Activated CD4-positive, alpha-beta T cell treated with anti-CD3 and anti-CD28 coated beads, Interleukin-2, amount 10 ng/mL, durations not matched to agents 7 days and 5 days (primary cell): Measurements from ENCODE around the gene NIT1. TPM values are rescaled to one million over a fixed set of nuclear protein-coding genes. Genes with fewer than 3 reads are reported as not detected.

Experiments
- CTCF ChIA-PET: fragments of 350-600 bp; sonication (Branson Sonifier 250); formaldehyde crosslinking; loops from one replicate; lab custom pipeline; 2021; ENCODE audit warnings: antibody characterized with exemption; lab: Charles Lee
- POLR2A ChIA-PET: fragments of 350-600 bp; sonication (Branson Sonifier 250); formaldehyde crosslinking; loops from one replicate; lab custom pipeline; 2021; ENCODE audit warnings: antibody characterized with exemption; lab: Charles Lee
- DNase-seq: peaks from one replicate; pipeline ENCODE4 v3.0.0-alpha.2; 2020
- H3K27ac Mint-ChIP-seq: one replicate; pipeline ENCODE4 v1.8.0; 2021; ENCODE audit warnings: mild to moderate bottlenecking, moderate library complexity, mixed read lengths
- H3K27me3 Mint-ChIP-seq: one replicate; pipeline ENCODE4 v1.8.0; 2021; ENCODE audit warnings: mixed read lengths
- H3K36me3 Mint-ChIP-seq: one replicate; pipeline ENCODE4 v1.8.0; 2021; ENCODE audit warnings: low read depth, mixed read lengths
- H3K4me1 Mint-ChIP-seq: one replicate; pipeline ENCODE4 v1.8.0; 2021; ENCODE audit warnings: mixed read lengths
- H3K4me3 Mint-ChIP-seq: one replicate; pipeline ENCODE4 v1.8.0; 2021; ENCODE audit warnings: mild to moderate bottlenecking, moderate library complexity, mixed read lengths
- H3K9me3 Mint-ChIP-seq: one replicate; pipeline ENCODE4 v1.8.0; 2021; ENCODE audit warnings: mixed read lengths
- total RNA-seq, 2 experiments: library from RNA; stranded (reverse); gene quantifications; one replicate each; pipeline ENCODE4 v1.2.3, GENCODE V29; 2021

Gene NIT1
- total RNA-seq, 2 experiments from 2014 or later: 37.7 to 39.0 TPM

GRCh38 chr1:161121042-161121650 is 3.2 kb downstream of the NIT1 start:
- peaks cover 49% of the 10 kb centered on the region for H3K36me3 Mint-ChIP-seq
- peaks cover 49% of the 10 kb centered on the region for H3K4me1 Mint-ChIP-seq
- H3K27ac Mint-ChIP-seq: peak overlapping the region; percentile 76
- H3K27me3 Mint-ChIP-seq: no peaks in the 10 kb centered on the region
- H3K4me3 Mint-ChIP-seq: no peak overlapping the region
- ChIA-PET CTCF (interaction anchor here (0.7 to 1.6 kb wide), 5 partner anchors 19 to 53 kb away, joined by 3 to 5 read pairs (median 3); no protein-coding TSS in a partner anchor), POLR2A (no interaction called here)
- DNase-seq: no peak
- no peaks in the 10 kb centered on the region for H3K9me3 Mint-ChIP-seq

- Mint-ChIP-seq H3K9me3 (no peaks in the 10 kb centered on the region), H3K4me3 (no peak overlapping the region), H3K27ac (no peak overlapping the region), H3K4me1 (peaks cover 46% of the 10 kb centered on the region), H3K27me3 (no peaks in the 10 kb centered on the region), H3K36me3 (peaks cover 53% of the 10 kb centered on the region)
- POLR2A ChIA-PET: no interaction called here
- DNase-seq: no peak
- CTCF ChIA-PET: interaction anchor here (0.7 to 1.6 kb wide), 8 partner anchors 14 to 354 kb away, joined by 3 to 5 read pairs (median 3); no protein-coding TSS in a partner anchor
Observed at GRCh38 chr1:161121834-161122233, 3.9 kb downstream of the NIT1 start.

GRCh38 chr1:161122967-161123366 is 5.1 kb downstream of the NIT1 start:
- POLR2A ChIA-PET: interaction anchor here (0.7 kb wide), 1 partner anchor 266 kb away, joined by 4 read pairs; no protein-coding TSS in a partner anchor
- H3K4me1 Mint-ChIP-seq: peaks cover 51% of the 10 kb centered on the region
- H3K9me3 Mint-ChIP-seq: no peaks in the 10 kb centered on the region
- no peak for DNase-seq
- CTCF ChIA-PET: interaction anchor here (1.2 to 1.5 kb wide), 2 partner anchors 13 to 27 kb away, joined by 3 read pairs; no protein-coding TSS in a partner anchor
- no peak overlapping the region for H3K4me3 Mint-ChIP-seq
- H3K27me3 Mint-ChIP-seq: no peaks in the 10 kb centered on the region
- peaks cover 59% of the 10 kb centered on the region for H3K36me3 Mint-ChIP-seq
- H3K27ac Mint-ChIP-seq: no peak overlapping the region

GRCh38 chr1:161127649-161128048 is 9.7 kb downstream of the NIT1 start:
- H3K27ac Mint-ChIP-seq: no peak overlapping the region
- CTCF ChIA-PET: interaction anchor here (0.6 to 1.9 kb wide), 9 partner anchors 9 to 73 kb away, joined by 3 to 5 read pairs (median 3); partner anchors contain the start of genes NIT1 and PFDN2
- H3K4me1 Mint-ChIP-seq: peaks cover 56% of the 10 kb centered on the region
- no peaks in the 10 kb centered on the region for H3K9me3 Mint-ChIP-seq
- no peak for DNase-seq
- H3K36me3 Mint-ChIP-seq: peaks cover 58% of the 10 kb centered on the region
- POLR2A ChIA-PET: interaction anchor here (0.6 kb wide), 1 partner anchor 134 kb away, joined by 3 read pairs; no protein-coding TSS in a partner anchor
- H3K27me3 Mint-ChIP-seq: no peaks in the 10 kb centered on the region
- no peak overlapping the region for H3K4me3 Mint-ChIP-seq

GRCh38 chr1:161128591-161129420 is 10.9 kb downstream of the NIT1 start:
- H3K4me1 Mint-ChIP-seq: peaks cover 56% of the 10 kb centered on the region
- H3K36me3 Mint-ChIP-seq: peaks cover 51% of the 10 kb centered on the region
- no peak overlapping the region for H3K4me3 Mint-ChIP-seq
- DNase-seq: no peak
- no peaks in the 10 kb centered on the region for H3K27me3 Mint-ChIP-seq
- H3K9me3 Mint-ChIP-seq: no peaks in the 10 kb centered on the region
- peak overlapping the region; percentile 7 for H3K27ac Mint-ChIP-seq
- POLR2A ChIA-PET: no interaction called here
- CTCF ChIA-PET: interaction anchor here (0.7 to 1.9 kb wide), 3 partner anchors 10 to 36 kb away, joined by 3 to 5 read pairs (median 3); no protein-coding TSS in a partner anchor

- Mint-ChIP-seq H3K4me1 (peaks cover 59% of the 10 kb centered on the region), H3K27me3 (no peaks in the 10 kb centered on the region), H3K27ac (no peak overlapping the region), H3K36me3 (peaks cover 46% of the 10 kb centered on the region), H3K4me3 (no peak overlapping the region), H3K9me3 (no peaks in the 10 kb centered on the region)
- no peak for DNase-seq
- ChIA-PET POLR2A (no interaction called here), CTCF (interaction anchor here (1.1 kb wide), 1 partner anchor 35 kb away, joined by 3 read pairs; no protein-coding TSS in a partner anchor)
Observed at GRCh38 chr1:161130266-161130665, 12.4 kb downstream of the NIT1 start.

GRCh38 chr1:161131523-161132409 is 13.9 kb downstream of the NIT1 start:
- peaks cover 53% of the 10 kb centered on the region for H3K4me1 Mint-ChIP-seq
- ChIA-PET POLR2A (interaction anchor here (0.9 kb wide), 1 partner anchor 22 kb away, joined by 3 read pairs; the partner anchor contains the start of gene UFC1), CTCF (interaction anchor here (0.6 to 1.5 kb wide), 6 partner anchors 12 to 34 kb away, joined by 3 to 7 read pairs (median 4); partner anchors contain the start of gene PPOX)
- no peaks in the 10 kb centered on the region for H3K9me3 Mint-ChIP-seq
- H3K4me3 Mint-ChIP-seq: no peak overlapping the region
- peaks cover 38% of the 10 kb centered on the region for H3K36me3 Mint-ChIP-seq
- no peak for DNase-seq
- H3K27me3 Mint-ChIP-seq: no peaks in the 10 kb centered on the region
- H3K27ac Mint-ChIP-seq: no peak overlapping the region

- H3K36me3 Mint-ChIP-seq: peaks cover 32% of the 10 kb centered on the region
- H3K4me3 Mint-ChIP-seq: no peak within 1 kb of the TSS
Observed at GRCh38 chr1:161132410-161133219, 14.7 kb downstream of the NIT1 start, which contains the start of gene DEDD. DEDD (minus strand) TSS chr1:161132667; CDS start chr1:161124462, 8,205 bp downstream.

GRCh38 chr1:161133220-161133740 is 15.4 kb downstream of the NIT1 start:
- POLR2A ChIA-PET: interaction anchor here (0.6 kb wide), 1 partner anchor 16 kb away, joined by 3 read pairs; no protein-coding TSS in a partner anchor
- Mint-ChIP-seq H3K9me3 (no peaks in the 10 kb centered on the region), H3K4me3 (no peak overlapping the region), H3K27ac (no peak overlapping the region), H3K4me1 (peaks cover 43% of the 10 kb centered on the region), H3K36me3 (peaks cover 28% of the 10 kb centered on the region), H3K27me3 (no peaks in the 10 kb centered on the region)
- no peak for DNase-seq
- CTCF ChIA-PET: interaction anchor here (0.6 to 1.7 kb wide), 13 partner anchors 12 to 92 kb away, joined by 3 to 7 read pairs (median 5); partner anchors contain the start of genes NIT1, PFDN2, PPOX and TOMM40L

More at GRCh38 chr1:161132410-161133219, 14.7 kb downstream of the NIT1 start, which contains the start of gene DEDD:
- ChIA-PET CTCF (interaction anchor here (0.6 to 1.7 kb wide), 12 partner anchors 11 to 93 kb away, joined by 3 to 7 read pairs (median 5); partner anchors contain the start of genes NIT1, PFDN2, PPOX and TOMM40L), POLR2A (interaction anchor here (0.6 kb wide), 1 partner anchor 17 kb away, joined by 3 read pairs; no protein-coding TSS in a partner anchor)
- Mint-ChIP-seq H3K4me1 (peaks cover 49% of the 10 kb centered on the region), H3K27me3 (no peaks in the 10 kb centered on the region), H3K9me3 (no peaks in the 10 kb centered on the region), H3K27ac (no peak within 1 kb of the TSS)
- peak; percentile 93 for DNase-seq

- ChIA-PET POLR2A (no interaction called here), CTCF (interaction anchor here (0.6 to 1.3 kb wide), 7 partner anchors 9 to 147 kb away, joined by 3 to 6 read pairs (median 4); partner anchors contain the start of genes ARHGAP30 and PPOX)
- Mint-ChIP-seq H3K4me1 (peaks cover 13% of the 10 kb centered on the region), H3K9me3 (no peaks in the 10 kb centered on the region), H3K4me3 (no peak overlapping the region), H3K36me3 (peaks cover 4% of the 10 kb centered on the region), H3K27me3 (no peaks in the 10 kb centered on the region), H3K27ac (no peak overlapping the region)
- no peak for DNase-seq
Observed at GRCh38 chr1:161137881-161138280, 20.0 kb downstream of the NIT1 start.
